NOMO-1 treated with DMSO at 0.1 percent for 48 hours (cell line): ENCODE data around the gene NOSTRIN.
"Not testable (repeated sequence)": the region's sequence is repeated elsewhere in the genome, so short reads cannot be mapped to it uniquely, and the experiment has no call there.

Source experiments
- DNase-seq: peaks from one replicate; lab custom pipeline; 2025; ENCODE audit not compliant: unreplicated experiment; lab: John Stamatoyannopoulos, UW

The NOSTRIN gene, protein sequence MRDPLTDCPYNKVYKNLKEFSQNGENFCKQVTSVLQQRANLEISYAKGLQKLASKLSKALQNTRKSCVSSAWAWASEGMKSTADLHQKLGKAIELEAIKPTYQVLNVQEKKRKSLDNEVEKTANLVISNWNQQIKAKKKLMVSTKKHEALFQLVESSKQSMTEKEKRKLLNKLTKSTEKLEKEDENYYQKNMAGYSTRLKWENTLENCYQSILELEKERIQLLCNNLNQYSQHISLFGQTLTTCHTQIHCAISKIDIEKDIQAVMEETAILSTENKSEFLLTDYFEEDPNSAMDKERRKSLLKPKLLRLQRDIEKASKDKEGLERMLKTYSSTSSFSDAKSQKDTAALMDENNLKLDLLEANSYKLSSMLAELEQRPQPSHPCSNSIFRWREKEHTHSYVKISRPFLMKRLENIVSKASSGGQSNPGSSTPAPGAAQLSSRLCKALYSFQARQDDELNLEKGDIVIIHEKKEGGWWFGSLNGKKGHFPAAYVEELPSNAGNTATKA

DNA sequence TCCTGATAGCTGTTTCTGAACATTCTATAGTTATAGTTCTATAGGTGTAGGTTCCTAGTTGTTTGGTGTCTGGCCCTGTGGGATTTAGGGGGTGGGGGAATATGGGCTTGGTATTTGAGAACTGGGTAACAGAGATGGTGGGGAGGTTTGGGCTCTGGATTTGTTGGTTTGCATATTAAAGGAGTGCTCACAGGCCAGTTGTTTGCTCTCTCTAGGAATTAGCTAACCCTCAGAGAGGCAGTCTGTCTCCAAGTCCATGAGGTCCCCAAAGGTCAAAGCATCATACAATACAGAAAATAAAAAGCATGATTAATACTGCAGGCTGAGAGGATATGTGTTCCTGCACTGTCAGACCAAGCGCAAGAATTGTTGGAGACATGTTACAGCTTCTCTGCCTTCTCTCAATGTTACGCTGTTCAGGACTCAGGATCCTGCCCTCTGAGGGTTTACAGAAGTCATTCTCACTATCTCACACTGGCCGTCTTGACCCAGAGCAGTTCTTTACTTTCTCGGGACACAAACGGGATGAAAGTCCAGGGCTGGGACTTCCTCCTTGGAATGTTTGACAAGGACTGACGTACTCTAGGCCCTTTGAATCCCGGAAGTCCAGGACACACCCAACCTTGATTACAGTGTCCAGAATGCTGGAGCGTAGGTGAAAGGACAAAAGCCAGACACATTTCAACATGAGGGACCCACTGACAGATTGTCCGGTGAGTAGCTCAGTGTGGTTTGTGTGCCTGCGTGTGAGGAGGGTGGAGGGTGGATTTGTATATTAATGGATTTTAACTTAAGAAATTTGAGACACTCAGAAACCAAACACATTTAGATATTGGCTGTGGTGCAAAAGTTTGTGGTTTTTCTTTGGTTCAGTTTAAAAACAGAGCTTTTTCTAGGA is at the start of gene NOSTRIN:
TSS of gene NOSTRIN (plus strand) at position 677 of the 898 bp plus-strand sequence. CDS start at position 687, 10 bp downstream.
- no peak for DNase-seq

DNA sequence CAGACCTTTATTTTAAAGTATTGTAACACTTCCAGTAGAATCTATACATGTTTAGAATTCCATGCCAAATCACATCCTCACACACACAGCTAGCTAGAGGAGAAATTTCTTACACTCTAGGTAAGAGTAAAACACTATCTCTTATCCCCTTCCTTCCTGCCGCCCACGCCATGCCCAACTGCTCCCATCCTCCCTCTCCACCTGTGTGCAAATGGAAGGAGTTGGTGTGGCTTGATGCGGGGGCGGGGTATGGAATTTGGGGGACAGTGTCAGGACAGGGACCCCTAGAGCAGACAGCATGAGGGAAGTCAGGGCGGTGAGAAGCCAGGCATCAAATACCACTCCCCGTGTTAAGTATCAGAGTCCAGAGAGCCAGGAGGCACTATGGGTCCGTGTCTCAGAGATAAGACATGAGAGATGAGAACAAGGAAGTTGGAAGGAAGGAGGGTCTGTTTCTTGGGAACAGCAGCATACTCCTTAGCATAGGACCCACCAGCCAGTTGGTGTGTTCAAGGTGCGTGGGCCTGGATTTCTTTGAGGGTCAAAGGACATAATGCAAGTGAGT is 48.6 kb upstream of the NOSTRIN start:
- DNase-seq = no peak

DNA sequence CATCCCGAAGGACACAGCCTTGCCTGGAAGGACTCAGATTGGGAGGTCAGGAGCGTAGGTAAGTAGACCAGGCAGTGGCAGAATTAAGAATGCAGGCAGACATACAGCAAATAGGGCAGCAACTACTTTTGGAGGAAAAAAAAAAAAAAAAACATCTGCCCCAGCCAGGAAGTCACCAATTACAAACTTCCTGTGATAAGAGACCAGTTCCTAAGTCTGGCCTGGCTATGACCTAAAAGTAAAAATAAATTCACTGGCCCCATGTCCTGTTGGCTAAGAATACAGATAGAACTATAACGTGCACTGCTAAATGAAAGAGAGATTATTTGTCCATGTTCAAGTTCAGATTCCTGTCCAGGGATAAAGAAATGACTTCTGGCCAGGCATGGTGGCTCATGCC is 45.2 kb upstream of the NOSTRIN start:
- DNase-seq = peak; percentile 76

DNA sequence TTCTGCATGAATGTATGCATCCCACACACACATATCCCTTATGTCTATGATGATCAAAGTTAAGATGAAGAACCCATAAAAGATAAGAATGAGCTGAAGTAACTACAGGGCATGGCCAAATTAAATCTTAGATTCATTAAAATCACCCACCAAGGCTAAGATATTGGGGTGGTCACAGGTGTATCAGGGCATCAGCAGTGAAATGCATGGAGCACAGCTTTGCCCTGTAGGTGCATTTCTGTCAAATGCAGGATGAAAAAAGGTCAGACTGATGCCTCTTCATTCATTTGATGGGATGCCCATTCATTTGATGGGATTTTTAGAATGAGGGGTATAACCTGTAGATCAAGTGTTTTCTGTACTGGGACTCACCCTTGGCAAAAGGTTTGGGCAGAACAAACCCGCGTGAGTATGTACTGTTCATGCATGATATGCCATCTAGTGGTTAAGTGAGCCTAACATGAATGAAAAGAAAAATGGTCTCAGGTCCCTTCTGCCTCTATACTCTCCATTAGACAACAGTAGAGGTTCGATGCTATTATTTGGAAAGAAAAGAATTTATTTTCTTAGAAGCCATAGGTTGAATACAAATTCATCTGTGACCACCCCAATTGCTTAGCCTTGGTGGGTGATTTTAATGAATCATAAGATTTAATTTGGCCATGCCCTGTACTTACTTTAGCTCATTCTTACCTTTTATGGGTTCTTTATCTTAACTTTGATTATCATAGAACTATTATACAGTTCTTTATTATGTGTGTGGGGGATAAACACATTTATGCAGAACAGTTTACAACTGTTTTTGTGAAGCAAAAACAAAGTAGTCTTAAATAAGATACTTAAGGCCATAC is 43.2 kb upstream of the NOSTRIN start:
- DNase-seq = peak; percentile 1

DNA sequence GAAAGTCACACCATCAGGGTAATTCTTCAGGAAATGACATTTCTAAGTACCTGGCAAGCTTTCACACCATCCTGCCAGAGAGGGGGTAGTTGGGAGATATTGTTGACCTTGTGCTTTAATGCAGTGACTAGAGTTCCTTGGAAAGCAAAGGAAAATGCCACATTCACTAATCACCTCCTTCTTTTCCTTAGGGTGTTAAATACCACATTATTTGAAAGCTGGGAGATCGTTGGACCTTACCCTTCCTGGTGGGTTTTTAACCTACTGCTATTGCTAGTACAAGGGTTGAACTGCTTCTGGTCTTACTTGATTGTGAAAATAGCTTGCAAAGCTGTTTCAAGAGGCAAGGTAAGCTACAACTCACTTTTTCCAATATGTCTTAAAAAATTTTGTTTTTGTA is 37.0 kb upstream of the NOSTRIN start:
- DNase-seq = no peak

DNA sequence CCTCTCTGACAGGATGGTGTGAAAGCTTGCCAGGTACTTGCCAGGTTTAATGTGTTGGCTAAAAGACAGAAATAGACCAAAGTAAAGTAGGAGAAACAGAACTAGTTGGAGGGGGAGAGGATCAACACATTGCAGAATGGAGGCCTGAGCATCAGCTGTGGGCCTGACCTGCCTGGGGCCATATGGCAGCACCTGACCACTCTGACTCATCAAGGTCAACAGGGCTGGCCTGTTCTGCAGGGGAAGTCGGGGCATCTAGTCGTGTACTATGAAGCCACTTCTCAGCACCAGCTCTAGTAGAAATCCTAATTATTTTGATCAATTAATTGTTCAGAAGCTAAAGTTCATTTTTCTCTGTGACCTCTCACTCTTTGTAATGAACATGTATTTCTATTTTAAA is 35.8 kb upstream of the NOSTRIN start:
- no peak for DNase-seq

DNA sequence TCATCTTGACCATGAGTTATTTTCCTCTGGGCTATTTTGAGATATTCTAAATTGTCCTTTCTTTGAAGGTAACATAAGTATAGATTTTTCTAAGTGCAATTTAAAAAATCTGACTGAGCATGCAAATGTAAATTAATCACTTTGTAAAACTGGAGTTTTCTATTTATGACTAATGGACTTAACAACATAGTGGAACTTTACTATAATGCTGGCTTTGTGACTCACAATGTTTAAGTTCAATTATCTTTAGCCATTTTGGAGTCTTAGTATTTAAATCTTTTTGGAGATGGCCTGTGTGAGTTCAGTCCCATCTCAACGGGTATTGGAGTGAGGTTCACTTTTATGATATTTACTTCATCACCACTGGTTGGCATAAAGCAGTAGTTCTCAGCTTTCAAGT is 35.2 kb upstream of the NOSTRIN start:
- DNase-seq = no peak

DNA sequence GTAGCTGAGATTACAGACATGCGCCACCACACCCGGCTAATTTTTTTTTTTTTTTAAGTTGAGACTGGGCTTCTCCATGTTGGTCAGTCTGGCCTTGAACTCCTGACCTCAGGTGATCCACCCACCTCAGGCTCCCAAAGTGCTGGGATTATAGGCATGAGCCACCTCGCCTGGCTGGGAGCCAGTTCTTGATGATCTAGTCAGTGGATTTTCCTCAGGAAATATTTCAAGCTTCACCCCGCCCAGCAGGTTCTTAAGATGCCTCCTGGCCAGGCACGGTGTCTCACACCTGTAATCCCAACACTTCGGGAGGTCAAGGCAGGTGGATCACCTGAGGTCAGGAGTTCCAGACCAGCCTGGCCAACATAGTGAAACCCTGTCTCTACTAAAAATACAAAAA is 34.1 kb upstream of the NOSTRIN start:
- not testable (repeated sequence) for DNase-seq

DNA sequence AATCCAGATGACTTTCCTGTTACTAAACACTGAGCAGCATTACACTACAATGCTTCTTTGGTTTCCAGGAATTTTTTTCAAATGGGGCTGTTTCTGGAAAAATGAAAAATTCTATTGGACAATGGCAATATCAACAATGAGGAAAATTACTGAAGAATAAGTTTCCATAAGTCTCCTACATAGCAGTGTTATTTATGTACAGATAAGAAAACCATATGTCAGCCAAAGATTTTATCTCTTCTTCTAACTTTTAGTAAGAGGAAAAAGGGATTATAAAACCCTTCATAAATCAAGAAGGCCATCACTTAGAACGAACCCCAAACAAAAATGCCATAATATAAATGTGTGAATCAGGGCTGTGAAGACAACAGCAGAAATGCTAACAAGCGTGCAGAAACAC is 31.6 kb upstream of the NOSTRIN start:
- DNase-seq = no peak

DNA sequence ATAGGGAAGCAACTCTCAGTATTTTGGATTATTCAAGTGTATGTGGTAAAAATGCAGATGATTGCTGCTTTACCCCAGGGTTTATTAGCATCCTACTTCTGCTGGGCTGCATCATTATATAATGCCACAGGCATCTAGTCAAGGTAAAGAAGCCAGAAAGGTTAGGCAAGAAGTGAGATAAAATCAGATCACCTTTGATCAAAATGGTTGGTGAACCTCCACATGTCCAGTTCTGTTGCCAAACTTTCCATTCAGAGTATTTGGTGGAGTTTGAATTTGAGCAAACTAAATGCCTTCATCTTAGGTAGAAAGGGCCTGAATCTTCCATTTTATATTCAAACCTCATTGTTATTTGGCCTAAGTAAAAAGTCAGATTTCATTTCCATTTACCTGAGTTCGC is 29.7 kb upstream of the NOSTRIN start:
- no peak for DNase-seq

DNA sequence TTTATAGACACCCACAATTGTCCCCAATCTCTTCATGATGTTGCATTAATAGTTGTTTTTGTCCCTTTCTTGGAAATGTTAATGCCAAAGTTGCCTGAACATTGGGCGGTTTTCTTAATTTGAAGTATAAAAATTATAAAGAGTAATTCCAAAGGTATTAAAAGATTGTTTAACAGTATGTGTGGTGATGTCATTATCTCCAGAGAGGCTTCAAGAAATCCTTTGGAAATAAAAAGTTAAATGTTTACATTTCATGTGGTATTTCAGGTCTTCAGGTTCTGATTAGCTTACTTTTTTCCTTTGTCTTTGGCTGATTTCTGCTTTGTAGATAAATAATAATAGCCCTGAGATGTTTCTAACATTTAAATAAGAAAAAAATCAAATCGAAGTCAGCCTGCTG is 29.3 kb upstream of the NOSTRIN start:
- no peak for DNase-seq

DNA sequence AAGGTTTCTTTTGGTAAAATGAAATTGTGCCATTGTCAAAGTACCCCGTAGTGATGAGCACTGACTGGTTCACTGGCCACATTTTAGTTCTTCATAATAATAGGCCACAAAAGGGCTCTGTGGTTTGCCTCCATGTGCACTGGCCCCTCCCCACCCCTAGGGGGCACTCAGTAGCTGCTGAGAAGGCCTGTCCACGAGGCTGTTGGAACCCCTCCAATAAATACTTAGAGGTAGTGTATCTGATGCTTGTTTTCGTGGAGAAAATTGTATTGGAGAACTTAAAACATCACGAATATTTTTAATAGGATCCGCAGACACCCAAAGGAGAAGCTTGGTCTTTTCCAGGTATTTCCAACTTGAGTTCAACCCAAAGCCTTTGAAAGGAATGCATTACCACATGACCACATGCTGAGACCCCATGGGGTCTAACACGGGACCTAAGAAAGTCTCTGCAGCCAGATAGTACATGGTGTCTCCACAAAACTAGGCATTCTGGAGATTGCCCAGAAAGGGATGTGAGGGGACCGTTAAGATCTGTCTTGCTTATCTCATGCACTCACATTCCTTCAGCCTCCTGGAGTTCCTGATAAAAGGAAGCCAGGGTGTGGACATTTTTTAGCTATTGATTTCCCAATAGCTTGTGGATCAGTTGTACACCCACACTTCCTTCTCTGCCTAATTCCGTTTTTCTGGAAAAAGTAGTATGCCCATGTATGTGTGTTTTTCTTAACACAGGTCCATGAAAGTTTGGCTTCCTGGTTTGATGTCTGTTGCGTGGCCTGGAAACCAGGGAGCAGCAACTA is 28.5 kb upstream of the NOSTRIN start:
- DNase-seq = peak; percentile 25

DNA sequence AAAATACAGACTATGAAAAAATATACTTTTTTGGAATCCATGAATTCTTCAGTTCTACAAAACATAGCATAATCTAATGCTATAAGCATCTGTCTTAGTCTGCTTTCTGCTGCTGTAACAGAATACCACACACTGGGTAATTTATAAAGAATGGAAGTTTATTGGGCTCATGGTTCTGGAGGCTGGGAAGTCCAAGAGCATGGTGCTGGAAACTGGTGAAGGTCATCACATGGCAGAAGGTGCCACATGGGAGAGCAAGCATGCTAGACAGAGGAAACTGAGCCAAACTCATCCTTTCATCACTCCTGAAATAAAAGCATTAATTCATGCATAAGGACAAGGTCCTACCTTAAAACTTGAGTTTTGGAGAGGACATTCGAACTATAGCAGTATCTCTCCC is 26.6 kb upstream of the NOSTRIN start:
- no peak for DNase-seq

DNA sequence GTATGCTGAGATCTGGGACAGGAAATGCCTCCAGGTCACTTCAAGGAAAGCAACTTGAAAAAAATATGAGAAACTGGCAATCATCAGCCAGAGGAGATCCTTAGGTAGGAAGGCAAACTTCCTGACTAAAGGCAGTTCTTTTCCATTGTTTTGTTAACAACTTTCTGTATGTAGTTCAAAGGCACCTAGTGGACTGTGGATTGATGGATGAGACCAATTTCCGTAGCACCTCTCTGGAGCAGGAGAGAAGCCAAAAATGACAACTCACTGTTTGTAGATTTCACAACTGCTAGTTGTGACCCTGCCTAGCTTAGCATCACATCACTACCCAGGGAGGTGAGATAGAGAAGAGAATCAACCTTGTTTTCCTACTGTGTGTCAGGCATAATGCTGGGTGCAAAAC is 21.8 kb upstream of the NOSTRIN start:
- DNase-seq = no peak

DNA sequence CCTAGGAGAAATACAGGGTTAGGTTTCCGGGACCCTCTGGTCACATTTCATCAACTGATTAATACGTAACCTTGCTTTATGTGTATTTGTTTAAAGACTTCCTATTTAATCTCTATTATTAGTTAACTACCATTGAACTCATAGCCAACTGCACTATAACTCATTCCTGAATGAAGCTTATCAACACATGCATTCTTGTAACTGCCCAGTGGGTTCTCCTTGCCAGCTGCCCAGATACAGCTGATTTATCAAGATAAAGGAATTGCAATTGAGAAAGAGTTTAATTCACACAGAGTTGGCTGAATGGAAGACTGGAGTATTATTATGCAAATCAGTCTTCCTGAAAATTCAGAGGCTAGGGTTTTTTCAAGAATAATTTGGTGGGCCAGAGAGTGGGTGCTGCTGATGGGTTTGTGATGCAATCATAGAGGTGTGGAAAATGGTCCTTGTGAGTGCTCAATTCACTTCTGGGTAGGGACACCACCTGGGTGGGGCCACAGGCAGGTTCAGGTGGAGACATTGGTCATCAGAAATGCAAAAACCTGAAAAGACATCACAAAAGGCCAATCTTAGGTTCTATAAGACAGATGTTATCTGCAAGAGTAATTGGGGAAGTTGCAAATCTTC is 21.1 kb upstream of the NOSTRIN start:
- no peak for DNase-seq

DNA sequence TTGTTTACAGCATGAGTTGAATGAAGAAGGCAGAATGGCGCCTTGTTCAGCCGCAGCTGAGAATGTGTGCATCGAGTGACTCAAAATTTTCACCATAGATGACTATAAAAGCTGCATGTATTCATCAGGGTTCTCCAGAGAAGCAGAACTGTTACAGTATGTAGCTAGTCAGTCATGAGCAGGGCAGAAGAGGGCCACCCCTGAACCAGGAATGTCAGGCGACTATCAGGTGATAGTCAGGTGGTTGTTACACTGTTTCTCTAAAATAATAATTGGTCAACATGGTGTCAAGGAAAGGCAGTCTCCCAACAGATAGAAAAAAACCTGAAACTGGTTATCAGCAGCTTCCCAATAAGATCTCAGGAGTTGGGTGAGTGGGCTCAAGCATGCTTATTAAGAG is 20.2 kb upstream of the NOSTRIN start:
- no peak for DNase-seq

DNA sequence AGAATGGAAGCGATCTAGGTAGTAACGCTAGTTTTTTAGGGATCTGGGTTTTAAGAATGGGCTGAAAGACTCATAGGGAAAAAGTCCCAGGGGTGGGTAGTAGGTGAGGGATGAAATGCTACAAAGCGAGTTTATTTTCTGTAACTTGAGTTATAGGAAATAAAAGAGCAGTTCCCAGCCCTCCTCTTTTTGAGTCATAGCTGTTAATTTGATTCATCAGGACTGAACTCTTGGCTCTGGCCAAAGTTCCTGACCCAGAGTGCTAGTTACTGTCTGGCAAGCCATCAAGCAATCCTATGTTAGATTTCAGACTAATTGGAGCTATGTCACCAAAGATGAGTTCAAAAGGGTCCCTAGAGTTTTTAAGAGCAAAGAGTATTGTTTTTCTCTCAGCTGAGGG is 17.4 kb upstream of the NOSTRIN start:
- DNase-seq = no peak

DNA sequence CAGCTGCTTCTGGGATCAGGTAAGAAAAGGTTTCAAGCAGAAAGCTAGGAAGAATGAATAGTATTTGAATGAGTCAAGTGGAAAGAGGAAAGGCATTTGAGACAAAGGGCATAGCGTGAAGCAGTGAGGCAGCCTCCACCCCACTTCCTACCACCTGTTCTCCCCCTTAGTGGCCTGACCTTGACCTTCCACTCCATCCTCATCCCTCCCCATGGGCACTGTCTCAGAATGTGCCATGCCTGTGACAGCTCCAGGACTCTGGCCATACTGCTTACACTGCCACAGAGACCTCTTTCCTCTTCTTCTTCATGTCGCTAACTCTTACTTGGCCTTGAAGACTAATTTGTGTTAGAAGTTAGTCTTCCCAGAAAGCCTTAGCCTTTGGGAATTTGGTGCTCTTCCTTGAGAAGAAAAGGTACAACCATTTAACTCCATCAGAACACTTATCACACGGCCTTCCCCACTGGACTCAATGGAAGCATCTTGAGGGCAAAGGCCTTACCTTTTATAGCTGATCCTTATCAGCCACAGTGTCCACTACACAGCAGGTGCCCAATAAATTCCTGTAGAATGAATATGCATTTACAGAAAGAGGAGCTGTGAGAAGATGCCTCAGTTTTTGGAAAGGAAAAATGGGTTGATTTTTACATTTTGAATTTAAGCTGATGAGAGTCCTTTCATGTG is 15.2 kb upstream of the NOSTRIN start:
- no peak for DNase-seq
